ENCODE measurements around the gene DYRK3. TPM values are rescaled to one million over a fixed set of nuclear protein-coding genes. Genes with fewer than 3 reads are reported as not detected.

The DYRK3 gene
- total RNA-seq, 4 donors from 2014 or later: 14.5 to 21.2 (median 15.9) TPM

GRCh38 chr1:206668351-206668750 is 33.0 kb downstream of the DYRK3 start:
- Histone ChIP-seq H3K27me3 (no peaks in the 10 kb centered on the region), H3K4me3 (replicated peaks in 1 of 3) (no peak overlapping the region), H3K36me3 (no peaks in the 10 kb centered on the region), H3K9me3 (no peaks in the 10 kb centered on the region), H3K27ac (no peak overlapping the region), H3K4me1 (peaks cover 8 to 10% of the 10 kb centered on the region in 2 donors)
- TF ChIP-seq POLR2A (IDR thresholded peaks at IDR 0.05) (no peak), CTCF (IDR thresholded peaks at IDR 0.05) (no peak)
- intact Hi-C loops (cut with DNase I): loop anchor here (10.0 kb wide), 1 partner anchor 174 kb away; no protein-coding TSS in a partner anchor
- DNase-seq: no peak
- WGBS, 2 donors: 49 to 62% methylated on average over 2 of the region's 2 CpGs

GRCh38 chr1:206668874-206669410 is 33.6 kb downstream of the DYRK3 start:
- intact Hi-C loops (cut with DNase I): loop anchor here (10.0 kb wide), 1 partner anchor 174 kb away; no protein-coding TSS in a partner anchor
- Histone ChIP-seq H3K27ac (no peak overlapping the region), H3K4me1 (peaks cover 4% of the 10 kb centered on the region in 2 donors), H3K27me3 (no peaks in the 10 kb centered on the region), H3K36me3 (no peaks in the 10 kb centered on the region), H3K9me3 (no peaks in the 10 kb centered on the region), H3K4me3 (replicated peaks in 1 of 3) (no peak overlapping the region)
- DNase-seq: no peak
- 95 to 98% methylated on average over 6 of the region's 6 CpGs for WGBS, 2 donors
- no peak for TF ChIP-seq CTCF (IDR thresholded peaks at IDR 0.05)
- no peak for TF ChIP-seq POLR2A (IDR thresholded peaks at IDR 0.05)

GRCh38 chr1:206672011-206672688 is 36.8 kb downstream of the DYRK3 start:
- intact Hi-C loops (cut with DNase I): no loop called here
- Histone ChIP-seq H3K9me3 (no peaks in the 10 kb centered on the region), H3K4me3 (replicated peaks in 1 of 3) (no peak overlapping the region), H3K27me3 (no peaks in the 10 kb centered on the region), H3K36me3 (no peaks in the 10 kb centered on the region), H3K27ac (no peak overlapping the region), H3K4me1 (peaks cover 13 to 14% of the 10 kb centered on the region in 2 donors)
- no peak for TF ChIP-seq CTCF (IDR thresholded peaks at IDR 0.05)
- no peak for TF ChIP-seq POLR2A (IDR thresholded peaks at IDR 0.05)
- no peak for DNase-seq
- 63 to 70% methylated on average over 8 of the region's 8 CpGs for WGBS, 2 donors

- no peaks in the 10 kb centered on the region for H3K9me3 ChIP-seq
- no peak overlapping the region for H3K27ac ChIP-seq
- peaks cover 13 to 14% of the 10 kb centered on the region in 2 donors for H3K4me1 ChIP-seq
- 63 to 71% methylated on average over 6 of the region's 6 CpGs for WGBS, 2 donors
- no peak for TF ChIP-seq POLR2A (IDR thresholded peaks at IDR 0.05)
- DNase-seq: no peak
- H3K36me3 ChIP-seq: no peaks in the 10 kb centered on the region
- intact Hi-C loops (cut with DNase I): no loop called here
- no peaks in the 10 kb centered on the region for H3K27me3 ChIP-seq
- H3K4me3 ChIP-seq (replicated peaks in 1 of 3): no peak overlapping the region
Measured at GRCh38 chr1:206672844-206673758, 37.8 kb downstream of the DYRK3 start.

GRCh38 chr1:206674236-206674635 is 38.9 kb downstream of the DYRK3 start:
- Histone ChIP-seq H3K27ac (peak overlapping the region; percentile 75 to 95 (median 75)), H3K27me3 (no peaks in the 10 kb centered on the region), H3K9me3 (no peaks in the 10 kb centered on the region), H3K4me1 (peaks cover 13 to 14% of the 10 kb centered on the region in 2 donors), H3K4me3 (replicated peaks in 1 of 3) (no peak overlapping the region), H3K36me3 (no peaks in the 10 kb centered on the region)
- TF ChIP-seq CTCF (IDR thresholded peaks at IDR 0.05) (no peak), POLR2A (IDR thresholded peaks at IDR 0.05) (no peak)
- no peak for DNase-seq
- intact Hi-C loops (cut with DNase I): no loop called here
- whole genome bisulfite sequencing, 2 donors: 97% methylated on average over 3 of the region's 3 CpGs

All from thyroid gland (tissue), 4 donors.